GM13977 (cell line): ENCODE measurements around the gene SPIRE1.
"Not testable (repeated sequence)": the region's sequence is repeated elsewhere in the genome, so short reads cannot be mapped to it uniquely, and the experiment has no call there.

Experiments
- DNase-seq: peaks from one replicate; pipeline ENCODE4 v3.0.0; 2012; ENCODE audit warnings: low spot score
- in situ Hi-C: fragments of 300-500 bp; cut with MboI; formaldehyde crosslinking; loops from one replicate; pipeline ENCODE4 v1.12.0; 2022; ENCODE audit warnings: low sequenced_read_pairs, low pct_unique_long_range_greater_than_20kb, mixed read lengths, inconsistent platforms; ENCODE audit not compliant: unreplicated experiment
- TF ChIP-seq, protein P1 (sequence below): IDR thresholded peaks from 2 replicates; pipeline ENCODE4 v1.5.1; 2012; ENCODE audit warnings: mild to moderate bottlenecking, control low read depth; ENCODE audit not compliant: insufficient read depth; ENCODE audit errors: extremely low read depth, missing control alignments

Gene SPIRE1

DNA sequence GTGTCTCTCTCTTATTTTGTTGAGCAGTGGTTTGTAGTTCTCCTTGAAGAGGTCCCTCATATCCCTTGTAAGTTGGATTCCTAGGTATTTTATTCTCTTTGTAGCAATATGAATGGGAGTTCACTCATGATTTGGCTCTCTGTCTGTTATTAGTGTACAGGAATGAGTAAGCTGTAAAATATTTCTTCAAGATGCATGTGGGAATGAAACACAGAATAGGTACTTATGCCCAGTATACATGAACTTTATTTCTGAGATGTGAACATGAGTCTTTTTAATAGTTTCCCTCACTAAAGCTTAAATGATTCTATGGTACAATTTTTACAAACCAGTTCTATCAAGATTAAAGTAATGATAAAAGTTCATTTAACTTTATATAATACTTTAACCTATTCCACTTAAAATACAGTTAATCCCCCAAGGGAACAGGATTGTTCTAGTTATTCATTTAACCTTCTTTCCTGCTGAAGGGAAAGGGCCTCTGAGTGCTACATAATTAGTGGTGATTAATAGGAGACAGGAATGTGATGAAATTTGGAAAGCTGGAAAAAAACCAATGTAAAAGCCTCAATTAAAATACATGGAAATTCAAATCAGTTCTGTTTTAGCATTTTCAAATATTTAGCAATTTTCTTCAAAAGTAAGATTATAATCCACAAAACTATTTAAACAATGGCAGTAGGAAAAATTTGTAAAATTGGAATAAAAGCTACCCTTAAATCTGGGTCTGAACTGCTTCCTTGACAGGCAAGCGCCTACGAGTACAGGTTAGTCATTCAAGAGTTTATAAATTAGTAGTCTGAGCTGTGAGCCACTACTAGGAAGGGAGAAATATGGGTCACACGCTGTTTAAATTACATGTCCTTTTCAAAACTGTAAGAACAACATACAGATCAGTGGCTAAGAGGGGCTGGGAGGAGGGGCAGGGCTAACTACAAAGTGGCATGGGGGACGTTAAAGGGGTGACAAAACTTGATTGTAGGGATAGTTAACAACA is 28.9 kb downstream of the SPIRE1 start:
- no peak for DNase-seq
- in situ Hi-C loops, result no loop called here
- TF ChIP-seq, protein P1, sequence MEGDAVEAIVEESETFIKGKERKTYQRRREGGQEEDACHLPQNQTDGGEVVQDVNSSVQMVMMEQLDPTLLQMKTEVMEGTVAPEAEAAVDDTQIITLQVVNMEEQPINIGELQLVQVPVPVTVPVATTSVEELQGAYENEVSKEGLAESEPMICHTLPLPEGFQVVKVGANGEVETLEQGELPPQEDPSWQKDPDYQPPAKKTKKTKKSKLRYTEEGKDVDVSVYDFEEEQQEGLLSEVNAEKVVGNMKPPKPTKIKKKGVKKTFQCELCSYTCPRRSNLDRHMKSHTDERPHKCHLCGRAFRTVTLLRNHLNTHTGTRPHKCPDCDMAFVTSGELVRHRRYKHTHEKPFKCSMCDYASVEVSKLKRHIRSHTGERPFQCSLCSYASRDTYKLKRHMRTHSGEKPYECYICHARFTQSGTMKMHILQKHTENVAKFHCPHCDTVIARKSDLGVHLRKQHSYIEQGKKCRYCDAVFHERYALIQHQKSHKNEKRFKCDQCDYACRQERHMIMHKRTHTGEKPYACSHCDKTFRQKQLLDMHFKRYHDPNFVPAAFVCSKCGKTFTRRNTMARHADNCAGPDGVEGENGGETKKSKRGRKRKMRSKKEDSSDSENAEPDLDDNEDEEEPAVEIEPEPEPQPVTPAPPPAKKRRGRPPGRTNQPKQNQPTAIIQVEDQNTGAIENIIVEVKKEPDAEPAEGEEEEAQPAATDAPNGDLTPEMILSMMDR, result no peak

DNA sequence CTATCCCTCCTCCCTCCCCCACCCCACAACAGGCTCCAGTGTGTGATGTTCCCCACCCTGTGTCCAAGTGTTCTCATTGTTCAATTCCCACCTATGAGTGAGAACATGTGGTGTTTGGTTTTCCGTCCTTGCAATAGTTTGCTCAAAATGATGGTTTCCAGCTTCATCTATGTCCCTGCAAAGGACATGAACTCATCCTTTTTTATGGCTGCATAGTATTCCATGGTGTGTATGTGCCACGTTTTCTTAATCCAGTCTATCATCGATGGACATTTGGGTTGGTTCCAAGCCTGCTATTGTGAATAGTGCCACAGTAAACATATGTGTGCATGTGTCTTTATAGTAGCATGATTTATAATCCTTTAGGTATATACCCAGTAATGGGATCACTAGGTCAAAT is 30.7 kb downstream of the SPIRE1 start:
- in situ Hi-C loops, DNase-seq: not testable (repeated sequence)

DNA sequence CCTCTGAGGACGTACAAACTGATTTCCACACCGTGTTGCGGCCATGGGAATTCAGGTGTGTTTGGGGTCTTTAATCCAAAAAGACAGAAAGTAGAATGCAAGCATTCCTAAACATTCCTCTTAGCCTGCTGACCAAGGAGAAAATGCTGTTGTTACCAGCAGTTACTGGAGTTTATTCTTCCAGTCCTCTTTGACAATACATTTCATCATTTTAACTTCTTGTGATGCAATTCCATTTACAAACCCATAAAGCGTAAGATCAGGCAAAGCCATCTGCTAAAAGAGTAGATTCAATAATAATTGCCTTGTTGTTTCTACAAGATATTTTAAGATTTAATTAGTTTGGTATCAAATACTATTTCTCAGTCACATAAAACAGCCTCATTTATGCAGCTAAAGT is 32.7 kb downstream of the SPIRE1 start:
- no peak for DNase-seq
- in situ Hi-C loops, result no loop called here
- TF ChIP-seq, protein P1, result no peak

DNA sequence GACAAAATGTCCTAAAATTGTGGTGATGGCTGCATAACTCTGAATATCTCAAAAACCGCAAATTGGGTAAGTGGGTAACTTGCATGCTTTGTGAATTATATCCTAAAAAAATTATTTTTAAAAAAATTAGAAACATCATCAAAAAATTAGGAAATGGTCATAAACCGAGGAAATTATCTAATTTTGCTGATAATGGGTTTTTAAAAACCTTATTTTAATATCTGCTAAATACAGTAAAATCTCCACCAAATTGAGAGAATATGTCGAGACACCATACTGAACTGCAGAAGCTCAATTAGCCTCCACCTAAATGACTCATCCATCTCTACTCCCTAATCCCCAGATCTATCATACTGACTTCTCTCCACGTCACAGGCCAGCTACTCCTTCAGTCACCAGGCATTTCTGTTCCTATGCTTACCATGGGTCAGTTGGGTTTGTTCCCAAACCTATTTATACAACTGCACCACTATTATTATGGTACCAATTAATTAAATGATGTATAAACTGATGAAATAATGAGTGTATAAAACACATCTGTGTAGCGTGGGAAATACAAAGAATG is 36.1 kb downstream of the SPIRE1 start:
- TF ChIP-seq, protein P1, result no peak
- in situ Hi-C loops, result no loop called here
- no peak for DNase-seq

DNA sequence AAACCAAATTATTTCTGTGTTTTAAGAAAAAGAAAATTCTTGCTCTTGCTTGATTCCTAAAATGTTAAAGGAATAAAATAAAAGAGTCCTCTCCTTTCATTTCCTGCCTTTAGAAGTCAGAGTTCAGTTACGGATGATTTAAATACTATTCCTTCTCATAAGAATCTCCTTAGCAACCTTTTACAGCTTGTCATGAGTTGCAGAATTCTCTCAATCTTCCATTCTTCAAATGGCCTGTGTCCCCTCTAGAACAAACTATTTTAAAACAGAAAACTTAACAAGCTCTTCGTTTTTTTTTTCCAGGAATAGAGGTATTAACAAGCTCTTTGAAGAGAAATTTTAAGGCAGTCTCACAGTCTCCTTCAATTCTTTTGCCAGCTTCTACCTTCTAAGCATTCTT is 42.2 kb downstream of the SPIRE1 start:
- TF ChIP-seq, protein P1, result no peak
- in situ Hi-C loops, result no loop called here
- no peak for DNase-seq

DNA sequence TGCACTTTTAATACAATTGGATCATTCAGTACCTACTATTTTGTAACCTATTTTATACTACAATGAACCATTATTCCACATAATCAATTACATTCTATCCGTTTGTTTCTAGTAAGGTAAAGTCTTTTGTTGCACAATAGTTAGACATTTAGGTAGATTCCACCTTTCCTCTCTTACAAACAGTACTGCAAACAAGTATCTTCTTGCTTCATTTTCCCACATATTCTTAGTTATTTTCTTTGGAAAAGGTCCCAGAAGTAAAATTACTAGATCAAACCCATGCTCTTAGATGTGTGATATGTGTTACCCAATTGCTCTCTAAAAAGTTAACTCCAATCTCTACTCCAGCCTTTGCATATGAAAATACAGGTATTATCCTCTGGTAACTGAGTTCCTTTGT is 49.6 kb downstream of the SPIRE1 start:
- in situ Hi-C loops, result no loop called here
- TF ChIP-seq, protein P1, result no peak
- no peak for DNase-seq
